A549 (cell line): ENCODE results near the gene MARS1. TPM values are rescaled to one million over a fixed set of nuclear protein-coding genes. Genes with fewer than 3 reads are reported as not detected.
A peak's percentile ranks its signal among the peaks of the same experiment; 100 is the strongest.

Experiments used
- ATAC-seq, 2 experiments: fragments of 200-7000 bp in 1 of 2; fragments of >200 bp in 1 of 2; cut with Nextera tagmentation in 1 of 2; cut with Tn5 transposase in 1 of 2; 3 replicates each; pipeline versions ENCODE4 v1.8.0 to v1.9.1; 2018 to 2020; ENCODE audit warnings: mild to moderate bottlenecking in 1 of 2, moderate library complexity in 1 of 2
- CTCF ChIA-PET: fragments of 300-600 bp; sonication (Branson Sonifier 250); formaldehyde crosslinking; extraction: SDS; loops from one replicate; lab custom pipeline; 2021; ENCODE audit warnings: antibody characterized with exemption, inconsistent platforms; lab: Yijun Ruan, JAX
- POLR2A ChIA-PET: fragments of 350-600 bp; formaldehyde crosslinking; extraction: SDS; loops from one replicate; lab custom pipeline; 2021; ENCODE audit warnings: antibody characterized with exemption, inconsistent platforms; lab: Yijun Ruan, JAX
- DNase-seq, 2 experiments: peaks; one replicate each; pipeline versions ENCODE4 v3.0.0 to v3.0.0-alpha.2; 2011 to 2016; ENCODE audit warnings: low read depth in 1 of 2, low spot score in 1 of 2
- FAIRE-seq: peaks from 2 replicates; lab custom pipeline; 2011; peaks lifted over from hg19 to GRCh38; lab: Jason Lieb, UNC
- H3K27ac ChIP-seq, 2 experiments: fragments of >200 bp; sonication (Bioruptor Twin); formaldehyde crosslinking; 3 replicates each; pipeline ENCODE4 v1.5.1; 2016 to 2017
- H3K4me1 ChIP-seq: fragments of >200 bp; sonication (Bioruptor Twin); formaldehyde crosslinking; 3 replicates; pipeline ENCODE4 v1.6.1; 2016
- H3K4me2 ChIP-seq: fragments of >200 bp; sonication (Bioruptor Twin); formaldehyde crosslinking; 3 replicates; pipeline ENCODE4 v1.6.1; 2016
- H3K4me3 ChIP-seq: fragments of >200 bp; sonication (Bioruptor Twin); formaldehyde crosslinking; 3 replicates; pipeline ENCODE4 v1.5.1; 2016
- H3K9me3 ChIP-seq: fragments of >200 bp; sonication (Bioruptor Twin); formaldehyde crosslinking; 3 replicates; pipeline ENCODE4 v1.6.1; 2016
- CBX2 ChIP-seq: fragments of 200-600 bp; sonication (generic); IDR thresholded peaks from 2 replicates; pipeline ENCODE4 v1.6.1; 2016; ENCODE audit warnings: low read depth, mild to moderate bottlenecking, borderline replicate concordance
- CEBPB ChIP-seq, 2 experiments: fragments of >200 bp in 1 of 2; sonication (Bioruptor Twin) in 1 of 2; formaldehyde crosslinking in 1 of 2; IDR thresholded peaks; 2 replicates each; pipeline ENCODE4 v1.6.1; 2012 to 2016
- CHD2 ChIP-seq: fragments of 150-350 bp; IDR thresholded peaks from 2 replicates; pipeline ENCODE4 v1.6.1; 2014; ENCODE audit warnings: low read length; ENCODE audit not compliant: partially characterized antibody
- FOXS1 ChIP-seq: fragments of 250-450 bp; sonication (Bioruptor Pico); IDR thresholded peaks from 2 replicates; pipeline ENCODE4 v1.5.0; 2020; ENCODE audit warnings: mild to moderate bottlenecking, moderate library complexity
- GATA3 ChIP-seq: IDR thresholded peaks from 2 replicates; pipeline ENCODE4 v1.6.1; 2012; ENCODE audit warnings: borderline replicate concordance
- JUN ChIP-seq, 2 experiments: fragments of >200 bp; sonication (Bioruptor Twin); formaldehyde crosslinking; IDR thresholded peaks; 2 replicates in 1 of 2; 3 replicates in 1 of 2; pipeline ENCODE4 v1.6.1; 2016 to 2017
- KDM5A ChIP-seq: fragments of 200-600 bp; sonication (generic); IDR thresholded peaks from 2 replicates; pipeline ENCODE4 v1.6.1; 2016; ENCODE audit warnings: antibody characterized with exemption, mild to moderate bottlenecking
- NFE2L2 ChIP-seq: fragments of 150-350 bp; conservative IDR thresholded peaks from 2 replicates; pipeline ENCODE4 v1.6.1; 2014; ENCODE audit warnings: low read length
- PHF8 ChIP-seq: fragments of 200-600 bp; sonication (generic); IDR thresholded peaks from 2 replicates; pipeline ENCODE4 v1.6.1; 2016; ENCODE audit warnings: low read depth, mild to moderate bottlenecking, antibody characterized with exemption, moderate library complexity, borderline replicate concordance
- POLR2A ChIP-seq: IDR thresholded peaks from 2 replicates; pipeline ENCODE4 v1.6.1; 2012; ENCODE audit warnings: mild to moderate bottlenecking, low read length
- RNF2 ChIP-seq: fragments of 200-600 bp; sonication (generic); IDR thresholded peaks from 2 replicates; pipeline ENCODE4 v1.6.1; 2016; ENCODE audit warnings: low read depth, mild to moderate bottlenecking, antibody characterized with exemption, moderate library complexity, borderline replicate concordance
- TFCP2L1 ChIP-seq: fragments of 250-450 bp; sonication (Bioruptor Pico); IDR thresholded peaks from 2 replicates; pipeline ENCODE4 v1.5.0; 2021; ENCODE audit warnings: mild to moderate bottlenecking
- ZNF302 ChIP-seq: fragments of 250-450 bp; sonication (Bioruptor Pico); IDR thresholded peaks from 2 replicates; pipeline ENCODE4 v1.9.0; 2021; ENCODE audit warnings: inconsistent platforms, mild to moderate bottlenecking, moderate library complexity
- WGBS: methylation state at CpG from one replicate; pipeline ENCODE4 v1.1.6; 2017; ENCODE audit errors: missing lambda C conversion rate; 5-methylcytosine and 5-hydroxymethylcytosine counted together
- polyA plus RNA-seq, 4 experiments: library from polyadenylated mRNA; depleted of rRNA in 3 of 4; stranded (reverse); fragments of >200 nt; fragmentation: RNase III in 1 of 4; extraction: RNeasy Plus Mini Kit Qiagen cat#74134 plus additional on column Dnase treatment in 1 of 4; gene quantifications; 2 replicates in 3 of 4; 3 replicates in 1 of 4; pipeline ENCODE4 v1.2.3, GENCODE V29; 2011 to 2017
- TF ChIP-seq, protein P1 (sequence below): fragments of 200-600 bp; sonication (generic); IDR thresholded peaks from 2 replicates; pipeline ENCODE4 v1.6.1; 2016; ENCODE audit warnings: antibody characterized with exemption, mild to moderate bottlenecking, moderate library complexity
- TF ChIP-seq, protein P2 (sequence below): fragments of >200 bp; sonication (Bioruptor Twin); formaldehyde crosslinking; IDR thresholded peaks from 3 replicates; pipeline ENCODE4 v1.6.1; 2016
- TF ChIP-seq, protein P3 (sequence below): fragments of 250-450 bp; sonication (Bioruptor Pico); IDR thresholded peaks from 2 replicates; pipeline ENCODE4 v1.5.0; 2021; ENCODE audit warnings: mild to moderate bottlenecking, moderate library complexity, borderline replicate concordance
- TF ChIP-seq, protein P4 (sequence below): fragments of >200 bp; sonication (Bioruptor Twin); formaldehyde crosslinking; IDR thresholded peaks from 3 replicates; pipeline ENCODE4 v1.5.1; 2016

Gene MARS1
- polyA plus RNA-seq, 2 of the 4 experiments (the other 2 are of a cell fraction): 227 to 372 TPM

DNA sequence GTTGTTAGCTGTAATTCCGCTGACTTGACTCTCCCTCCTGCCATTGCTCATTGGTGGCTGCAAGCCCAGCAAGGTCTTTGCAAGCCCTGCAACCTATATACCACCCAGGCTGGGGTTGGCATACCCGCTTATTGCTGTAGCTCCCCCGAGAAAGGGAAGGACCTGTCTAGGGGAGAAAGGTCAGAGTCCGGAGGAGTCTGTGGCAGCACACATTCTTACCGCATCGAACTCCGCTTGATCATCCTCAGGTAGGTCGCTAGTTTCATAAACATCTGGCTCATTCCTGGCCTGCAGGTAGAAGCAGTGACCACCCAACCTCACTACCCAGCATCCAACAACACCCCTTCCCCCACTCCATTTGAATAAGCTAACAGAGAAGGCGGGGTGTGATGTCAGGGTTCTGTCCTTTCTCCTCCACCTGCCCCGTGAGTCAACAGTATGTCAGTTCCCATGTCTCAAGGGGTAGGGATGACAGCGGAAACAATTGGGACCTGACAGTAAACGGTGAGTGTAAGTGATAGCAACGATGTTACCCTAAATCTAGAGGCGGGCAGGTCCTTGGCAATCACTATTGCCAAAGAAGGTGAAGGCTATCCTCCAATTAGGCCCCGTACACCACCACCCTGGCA is 58.1 kb downstream of the MARS1 start:
- peaks cover 25% of the 10 kb centered on the region for H3K4me1 ChIP-seq
- no peaks in the 10 kb centered on the region for H3K9me3 ChIP-seq
- H3K4me3 ChIP-seq: peak overlapping the region; percentile 89
- DNase-seq: no peak
- ChIA-PET CTCF (interaction anchor here (0.7 to 2.8 kb wide), 9 partner anchors 10 to 87 kb away, joined by 3 to 18 read pairs (median 5); partner anchors contain the start of genes B4GALNT1, DDIT3 and GLI1), POLR2A (interaction anchor here (0.6 to 1.0 kb wide), 3 partner anchors 25 to 110 kb away, joined by 4 to 11 read pairs (median 4); no protein-coding TSS in a partner anchor)
- peak overlapping the region; percentile 92 to 96 for H3K27ac ChIP-seq
- TF ChIP-seq TFCP2L1 (CRISPR knock-in tag): 0 out of 2 replicates have a peak, but pooled peaks have one; percentile 13
- TF ChIP-seq FOXS1 (CRISPR knock-in tag): no peak
- WGBS: 66% methylated on average over 15 of the region's 15 CpGs
- no peak for ATAC-seq
- H3K4me2 ChIP-seq: peak overlapping the region; percentile 80
- FAIRE-seq: no peak

DNA sequence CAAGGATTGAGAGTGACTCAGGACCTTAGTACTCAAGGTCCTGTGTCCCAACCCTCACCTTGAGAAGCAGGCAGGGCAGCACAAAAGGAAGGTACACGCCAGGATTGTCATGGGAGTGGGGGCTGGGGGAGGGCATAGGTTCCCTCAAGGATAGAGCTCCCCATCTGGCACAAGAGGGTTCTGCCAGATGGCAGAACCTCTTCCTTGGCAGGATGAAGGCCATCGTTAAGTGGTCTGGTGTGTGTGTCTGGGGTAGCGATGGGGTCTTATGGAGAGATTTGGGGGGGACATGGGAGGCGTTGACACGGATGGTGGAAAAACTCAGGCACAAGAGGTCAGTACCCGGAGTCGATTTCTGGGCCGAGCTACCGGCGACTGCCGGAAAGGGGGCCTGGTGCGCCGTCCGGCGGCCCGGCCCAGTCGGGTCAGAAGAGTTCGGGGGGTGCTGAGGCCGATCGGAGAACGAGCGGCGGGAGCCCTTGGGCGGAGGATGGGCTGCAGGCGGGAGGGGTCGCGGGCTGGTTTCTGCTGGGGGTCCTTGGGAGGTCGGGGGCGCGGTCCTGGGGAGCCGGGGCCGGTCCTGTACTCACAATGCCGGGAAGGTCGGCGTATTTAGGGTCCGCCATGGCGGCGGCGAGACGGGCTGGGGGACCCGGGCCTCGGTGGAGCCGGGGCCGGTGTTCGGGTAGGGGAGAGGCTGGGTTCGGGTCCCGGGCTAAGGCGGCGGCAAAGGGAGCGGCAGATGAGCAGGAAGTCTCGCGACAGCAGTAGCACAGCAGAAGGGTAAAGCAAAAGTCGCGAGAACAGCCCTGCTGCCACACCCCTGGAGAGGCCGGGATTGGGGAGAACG is 58.8 kb downstream of the MARS1 start, which contains the start of gene DCTN2:
Gene DCTN2 (minus strand): TSS at position 755 of the 850 bp plus-strand sequence. CDS start 129 bp downstream, at position 626.
- H3K27ac ChIP-seq: peak within 1 kb of the TSS; percentile 92 to 96

More for the DNA sequence above, 58.8 kb downstream of the MARS1 start, which contains the start of gene DCTN2:
- ATAC-seq: peak; percentile 94 to 98
- DNase-seq: peak; percentile 97 to 99
- ChIA-PET POLR2A (interaction anchor here (0.6 to 1.0 kb wide), 4 partner anchors 9 to 109 kb away, joined by 4 to 11 read pairs (median 4); no protein-coding TSS in a partner anchor), CTCF (interaction anchor here (1.2 to 2.8 kb wide), 7 partner anchors 11 to 88 kb away, joined by 3 to 18 read pairs (median 5); partner anchors contain the start of genes DDIT3 and GLI1)
- no peak for FAIRE-seq
- TF ChIP-seq RNF2: no peak
- TF ChIP-seq JUN (IDR thresholded peaks at IDR 0.05): peak; percentile 43 to 45; a peak in 2 of 5 replicates
- peak; percentile 72 for TF ChIP-seq GATA3
- TF ChIP-seq POLR2A: peak; percentile 38; the same call in 1 of the 2 replicates
- TF ChIP-seq, protein P1, sequence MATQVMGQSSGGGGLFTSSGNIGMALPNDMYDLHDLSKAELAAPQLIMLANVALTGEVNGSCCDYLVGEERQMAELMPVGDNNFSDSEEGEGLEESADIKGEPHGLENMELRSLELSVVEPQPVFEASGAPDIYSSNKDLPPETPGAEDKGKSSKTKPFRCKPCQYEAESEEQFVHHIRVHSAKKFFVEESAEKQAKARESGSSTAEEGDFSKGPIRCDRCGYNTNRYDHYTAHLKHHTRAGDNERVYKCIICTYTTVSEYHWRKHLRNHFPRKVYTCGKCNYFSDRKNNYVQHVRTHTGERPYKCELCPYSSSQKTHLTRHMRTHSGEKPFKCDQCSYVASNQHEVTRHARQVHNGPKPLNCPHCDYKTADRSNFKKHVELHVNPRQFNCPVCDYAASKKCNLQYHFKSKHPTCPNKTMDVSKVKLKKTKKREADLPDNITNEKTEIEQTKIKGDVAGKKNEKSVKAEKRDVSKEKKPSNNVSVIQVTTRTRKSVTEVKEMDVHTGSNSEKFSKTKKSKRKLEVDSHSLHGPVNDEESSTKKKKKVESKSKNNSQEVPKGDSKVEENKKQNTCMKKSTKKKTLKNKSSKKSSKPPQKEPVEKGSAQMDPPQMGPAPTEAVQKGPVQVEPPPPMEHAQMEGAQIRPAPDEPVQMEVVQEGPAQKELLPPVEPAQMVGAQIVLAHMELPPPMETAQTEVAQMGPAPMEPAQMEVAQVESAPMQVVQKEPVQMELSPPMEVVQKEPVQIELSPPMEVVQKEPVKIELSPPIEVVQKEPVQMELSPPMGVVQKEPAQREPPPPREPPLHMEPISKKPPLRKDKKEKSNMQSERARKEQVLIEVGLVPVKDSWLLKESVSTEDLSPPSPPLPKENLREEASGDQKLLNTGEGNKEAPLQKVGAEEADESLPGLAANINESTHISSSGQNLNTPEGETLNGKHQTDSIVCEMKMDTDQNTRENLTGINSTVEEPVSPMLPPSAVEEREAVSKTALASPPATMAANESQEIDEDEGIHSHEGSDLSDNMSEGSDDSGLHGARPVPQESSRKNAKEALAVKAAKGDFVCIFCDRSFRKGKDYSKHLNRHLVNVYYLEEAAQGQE: peak; percentile 96
- TF ChIP-seq, protein P2, sequence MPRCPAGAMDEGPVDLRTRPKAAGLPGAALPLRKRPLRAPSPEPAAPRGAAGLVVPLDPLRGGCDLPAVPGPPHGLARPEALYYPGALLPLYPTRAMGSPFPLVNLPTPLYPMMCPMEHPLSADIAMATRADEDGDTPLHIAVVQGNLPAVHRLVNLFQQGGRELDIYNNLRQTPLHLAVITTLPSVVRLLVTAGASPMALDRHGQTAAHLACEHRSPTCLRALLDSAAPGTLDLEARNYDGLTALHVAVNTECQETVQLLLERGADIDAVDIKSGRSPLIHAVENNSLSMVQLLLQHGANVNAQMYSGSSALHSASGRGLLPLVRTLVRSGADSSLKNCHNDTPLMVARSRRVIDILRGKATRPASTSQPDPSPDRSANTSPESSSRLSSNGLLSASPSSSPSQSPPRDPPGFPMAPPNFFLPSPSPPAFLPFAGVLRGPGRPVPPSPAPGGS: no peak
- TF ChIP-seq, protein P3, sequence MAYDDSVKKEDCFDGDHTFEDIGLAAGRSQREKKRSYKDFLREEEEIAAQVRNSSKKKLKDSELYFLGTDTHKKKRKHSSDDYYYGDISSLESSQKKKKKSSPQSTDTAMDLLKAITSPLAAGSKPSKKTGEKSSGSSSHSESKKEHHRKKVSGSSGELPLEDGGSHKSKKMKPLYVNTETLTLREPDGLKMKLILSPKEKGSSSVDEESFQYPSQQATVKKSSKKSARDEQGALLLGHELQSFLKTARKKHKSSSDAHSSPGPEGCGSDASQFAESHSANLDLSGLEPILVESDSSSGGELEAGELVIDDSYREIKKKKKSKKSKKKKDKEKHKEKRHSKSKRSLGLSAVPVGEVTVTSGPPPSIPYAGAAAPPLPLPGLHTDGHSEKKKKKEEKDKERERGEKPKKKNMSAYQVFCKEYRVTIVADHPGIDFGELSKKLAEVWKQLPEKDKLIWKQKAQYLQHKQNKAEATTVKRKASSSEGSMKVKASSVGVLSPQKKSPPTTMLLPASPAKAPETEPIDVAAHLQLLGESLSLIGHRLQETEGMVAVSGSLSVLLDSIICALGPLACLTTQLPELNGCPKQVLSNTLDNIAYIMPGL (CRISPR knock-in tag): 0 out of 2 replicates have a peak, but pooled peaks have one; percentile 16
- TF ChIP-seq CHD2: peak; percentile 97
- TF ChIP-seq, protein P4, sequence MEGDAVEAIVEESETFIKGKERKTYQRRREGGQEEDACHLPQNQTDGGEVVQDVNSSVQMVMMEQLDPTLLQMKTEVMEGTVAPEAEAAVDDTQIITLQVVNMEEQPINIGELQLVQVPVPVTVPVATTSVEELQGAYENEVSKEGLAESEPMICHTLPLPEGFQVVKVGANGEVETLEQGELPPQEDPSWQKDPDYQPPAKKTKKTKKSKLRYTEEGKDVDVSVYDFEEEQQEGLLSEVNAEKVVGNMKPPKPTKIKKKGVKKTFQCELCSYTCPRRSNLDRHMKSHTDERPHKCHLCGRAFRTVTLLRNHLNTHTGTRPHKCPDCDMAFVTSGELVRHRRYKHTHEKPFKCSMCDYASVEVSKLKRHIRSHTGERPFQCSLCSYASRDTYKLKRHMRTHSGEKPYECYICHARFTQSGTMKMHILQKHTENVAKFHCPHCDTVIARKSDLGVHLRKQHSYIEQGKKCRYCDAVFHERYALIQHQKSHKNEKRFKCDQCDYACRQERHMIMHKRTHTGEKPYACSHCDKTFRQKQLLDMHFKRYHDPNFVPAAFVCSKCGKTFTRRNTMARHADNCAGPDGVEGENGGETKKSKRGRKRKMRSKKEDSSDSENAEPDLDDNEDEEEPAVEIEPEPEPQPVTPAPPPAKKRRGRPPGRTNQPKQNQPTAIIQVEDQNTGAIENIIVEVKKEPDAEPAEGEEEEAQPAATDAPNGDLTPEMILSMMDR: no peak
- no peak for TF ChIP-seq CEBPB (IDR thresholded peaks at IDR 0.05)
- peak; percentile 32; the same call in 1 of the 2 replicates for TF ChIP-seq KDM5A
- TF ChIP-seq NFE2L2: no peak
- no peak for TF ChIP-seq CBX2
- peak; percentile 86 for TF ChIP-seq PHF8
- no peak for TF ChIP-seq ZNF302 (CRISPR knock-in tag)
- no peaks in the 10 kb centered on the region for H3K9me3 ChIP-seq
- peak within 1 kb of the TSS; percentile 81 for H3K4me2 ChIP-seq
- 1% methylated on average over 50 of the region's 56 CpGs for WGBS
- peaks cover 20% of the 10 kb centered on the region for H3K4me1 ChIP-seq
- peak within 1 kb of the TSS; percentile 89 for H3K4me3 ChIP-seq
